DOHH2 (cell line): Measurements from ENCODE around the gene GPN2.

ENCODE experiments used
- H3F3A ChIP-seq: fragments of 200-600 bp; sonication (generic), shearing (Covaris generic); 2 replicates; pipeline ENCODE4 v1.6.0; 2016; ENCODE audit warnings: antibody characterized with exemption, mild to moderate bottlenecking; ENCODE audit not compliant: control insufficient read depth, insufficient read depth
- H3K27ac ChIP-seq: fragments of 200-600 bp; sonication (generic); 2 replicates; pipeline ENCODE4 v1.5.1; 2014; ENCODE audit warnings: low read depth, mild to moderate bottlenecking, low read length, moderate library complexity
- H3K27me3 ChIP-seq: fragments of 200-600 bp; sonication (generic); 2 replicates; pipeline ENCODE4 v1.6.1; 2014; ENCODE audit warnings: mild to moderate bottlenecking, low read length, mixed read lengths; ENCODE audit not compliant: control insufficient read depth
- H3K36me3 ChIP-seq: fragments of 200-600 bp; sonication (generic); 2 replicates; pipeline ENCODE4 v1.6.1; 2014; ENCODE audit warnings: mild to moderate bottlenecking, low read length, moderate library complexity, mixed read lengths; ENCODE audit not compliant: control insufficient read depth
- H3K4me1 ChIP-seq: fragments of 200-600 bp; sonication (generic); 2 replicates; pipeline ENCODE4 v1.6.1; 2014; ENCODE audit warnings: mild to moderate bottlenecking, low read length, mixed read lengths; ENCODE audit not compliant: control insufficient read depth
- H3K4me2 ChIP-seq: fragments of 200-600 bp; sonication (generic); 2 replicates; pipeline ENCODE4 v1.6.0; 2014; ENCODE audit warnings: mild to moderate bottlenecking, low read length, moderate library complexity
- H3K4me3 ChIP-seq: fragments of 200-600 bp; sonication (generic); 2 replicates; pipeline ENCODE4 v1.5.1; 2014; ENCODE audit warnings: mild to moderate bottlenecking, low read length, mixed read lengths
- H3K79me2 ChIP-seq: fragments of 200-600 bp; sonication (generic); 2 replicates; pipeline ENCODE4 v1.6.1; 2014; ENCODE audit warnings: mild to moderate bottlenecking, low read length, mixed read lengths; ENCODE audit not compliant: control insufficient read depth
- H3K9me2 ChIP-seq: fragments of 200-600 bp; sonication (generic); replicated peaks from 2 replicates; pipeline ENCODE4 v1.6.1; 2014; ENCODE audit warnings: mild to moderate bottlenecking, low read length, mixed read lengths; ENCODE audit not compliant: control insufficient read depth
- H3K9me3 ChIP-seq: fragments of 200-600 bp; sonication (generic); 2 replicates; pipeline ENCODE4 v1.6.1; 2014; ENCODE audit warnings: antibody characterized with exemption, low read length, mixed read lengths; ENCODE audit not compliant: control insufficient read depth, insufficient read depth
- H4K20me1 ChIP-seq: fragments of 200-600 bp; sonication (generic); 2 replicates; pipeline ENCODE4 v1.6.0; 2014; ENCODE audit warnings: low read depth, mild to moderate bottlenecking, antibody characterized with exemption, low read length, moderate library complexity; ENCODE audit not compliant: control insufficient read depth, insufficient read depth
- EZH2phosphoT487 ChIP-seq: fragments of 200-600 bp; sonication (generic); IDR thresholded peaks from 2 replicates; pipeline ENCODE4 v1.6.1; 2017; ENCODE audit warnings: borderline replicate concordance, mild to moderate bottlenecking, antibody characterized with exemption, low read length, moderate library complexity, mixed read lengths
- TF ChIP-seq, protein P1 (sequence below): fragments of 200-600 bp; sonication (generic); IDR thresholded peaks from one replicate; pipeline ENCODE4 v1.5.1; 2014; ENCODE audit warnings: antibody characterized with exemption, mild to moderate bottlenecking, low read depth, low read length; ENCODE audit not compliant: poor library complexity, severe bottlenecking

GPN2 gene

GRCh38 chr1:26862781-26863684, 27.1 kb downstream of the GPN2 start, which contains the start of gene SFN:
SFN (plus strand) TSS chr1:26863149; CDS start chr1:26863213, 64 bp downstream.
- H3F3A ChIP-seq = peaks cover 19% of the 10 kb centered on the region
- H3K4me1 ChIP-seq = peaks cover 44% of the 10 kb centered on the region
- H3K4me3 ChIP-seq = peak within 1 kb of the TSS; percentile 96
- peak within 1 kb of the TSS; percentile 86 for H3K4me2 ChIP-seq
- no peaks in the 10 kb centered on the region for H3K9me3 ChIP-seq
- H4K20me1 ChIP-seq = no peaks in the 10 kb centered on the region
- H3K36me3 ChIP-seq = peaks cover 9% of the 10 kb centered on the region
- TF ChIP-seq, protein P1, sequence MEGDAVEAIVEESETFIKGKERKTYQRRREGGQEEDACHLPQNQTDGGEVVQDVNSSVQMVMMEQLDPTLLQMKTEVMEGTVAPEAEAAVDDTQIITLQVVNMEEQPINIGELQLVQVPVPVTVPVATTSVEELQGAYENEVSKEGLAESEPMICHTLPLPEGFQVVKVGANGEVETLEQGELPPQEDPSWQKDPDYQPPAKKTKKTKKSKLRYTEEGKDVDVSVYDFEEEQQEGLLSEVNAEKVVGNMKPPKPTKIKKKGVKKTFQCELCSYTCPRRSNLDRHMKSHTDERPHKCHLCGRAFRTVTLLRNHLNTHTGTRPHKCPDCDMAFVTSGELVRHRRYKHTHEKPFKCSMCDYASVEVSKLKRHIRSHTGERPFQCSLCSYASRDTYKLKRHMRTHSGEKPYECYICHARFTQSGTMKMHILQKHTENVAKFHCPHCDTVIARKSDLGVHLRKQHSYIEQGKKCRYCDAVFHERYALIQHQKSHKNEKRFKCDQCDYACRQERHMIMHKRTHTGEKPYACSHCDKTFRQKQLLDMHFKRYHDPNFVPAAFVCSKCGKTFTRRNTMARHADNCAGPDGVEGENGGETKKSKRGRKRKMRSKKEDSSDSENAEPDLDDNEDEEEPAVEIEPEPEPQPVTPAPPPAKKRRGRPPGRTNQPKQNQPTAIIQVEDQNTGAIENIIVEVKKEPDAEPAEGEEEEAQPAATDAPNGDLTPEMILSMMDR = peak; percentile 80
- TF ChIP-seq EZH2phosphoT487 = no peak
- no peaks in the 10 kb centered on the region for H3K9me2 ChIP-seq
- H3K27ac ChIP-seq = peak within 1 kb of the TSS; percentile 99
- peaks cover 2% of the 10 kb centered on the region; the same call in 1 of the 2 replicates for H3K79me2 ChIP-seq
- no peaks in the 10 kb centered on the region for H3K27me3 ChIP-seq

- H3K4me2 ChIP-seq = no peak overlapping the region
- H3K27ac ChIP-seq = no peak overlapping the region
- no peaks in the 10 kb centered on the region for H3K9me2 ChIP-seq
- no peaks in the 10 kb centered on the region for H4K20me1 ChIP-seq
- H3K9me3 ChIP-seq = no peaks in the 10 kb centered on the region
- peaks cover 2% of the 10 kb centered on the region; the same call in 1 of the 2 replicates for H3K79me2 ChIP-seq
- H3K4me1 ChIP-seq = peaks cover 36% of the 10 kb centered on the region
- no peak overlapping the region for H3K4me3 ChIP-seq
- no peaks in the 10 kb centered on the region for H3K27me3 ChIP-seq
- peaks cover 16% of the 10 kb centered on the region for H3F3A ChIP-seq
- TF ChIP-seq, protein P1 = no peak
- TF ChIP-seq EZH2phosphoT487 = no peak
- H3K36me3 ChIP-seq = peaks cover 9% of the 10 kb centered on the region
Measured at GRCh38 chr1:26861889-26862378, 28.1 kb downstream of the GPN2 start.

GRCh38 chr1:26861286-26861701, 28.8 kb downstream of the GPN2 start:
- Histone ChIP-seq H3F3A (peaks cover 14% of the 10 kb centered on the region), H3K27ac (no peak overlapping the region), H3K36me3 (peaks cover 9% of the 10 kb centered on the region), H3K9me2 (no peaks in the 10 kb centered on the region), H3K27me3 (no peaks in the 10 kb centered on the region), H3K4me2 (no peak overlapping the region), H4K20me1 (no peaks in the 10 kb centered on the region), H3K79me2 (peaks cover 2% of the 10 kb centered on the region; the same call in 1 of the 2 replicates), H3K9me3 (no peaks in the 10 kb centered on the region), H3K4me1 (peaks cover 35% of the 10 kb centered on the region), H3K4me3 (no peak overlapping the region)
- TF ChIP-seq, protein P1 = no peak
- no peak for TF ChIP-seq EZH2phosphoT487
